SK-N-SH treated with all-trans-retinoic acid at 6 μM for 48 hours (cell line): ENCODE measurements around the gene NFASC.

Experiments used
- OSR1 ChIP-seq: fragments of 250-450 bp; sonication (Bioruptor Pico); IDR thresholded peaks from 2 replicates; pipeline ENCODE4 v1.8.0; 2022; ENCODE audit warnings: moderate library complexity, mild to moderate bottlenecking, inconsistent platforms
- ZNF70 ChIP-seq: fragments of 450-650 bp; formaldehyde crosslinking; IDR thresholded peaks from 2 replicates; pipeline ENCODE4 v1.5.0; 2020; ENCODE audit warnings: mild to moderate bottlenecking, moderate library complexity

DNA sequence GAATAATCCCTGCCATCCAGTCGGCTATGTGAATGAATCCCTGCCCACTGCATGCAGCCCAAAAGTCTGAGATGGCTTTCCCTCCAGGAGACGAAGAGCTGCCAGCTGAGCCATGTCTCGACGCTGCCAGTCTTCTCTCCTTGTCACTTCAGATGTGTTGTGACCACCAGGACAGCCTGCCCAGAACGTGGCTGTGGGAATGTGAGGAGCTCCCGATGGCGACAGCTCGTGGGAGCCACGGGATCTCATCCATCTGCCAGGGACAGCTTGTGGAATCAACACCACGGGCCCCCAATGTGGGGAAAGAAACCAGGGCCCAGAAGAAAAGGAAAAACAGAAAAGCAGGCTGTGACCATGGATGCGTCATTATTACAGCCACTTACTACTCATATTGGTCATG is 67.2 kb downstream of the NFASC start:
- TF ChIP-seq OSR1 (CRISPR knock-in tag), result no peak
- no peak for TF ChIP-seq ZNF70 (CRISPR knock-in tag)
